Measurements from ENCODE around the gene GGA1. TPM values are rescaled to one million over a fixed set of nuclear protein-coding genes. Genes with fewer than 3 reads are reported as not detected.

GGA1 gene
- total RNA-seq, 1 experiment from 2014 or later = 99.2 TPM

- H3K79me2 ChIP-seq (ENCODE audit: low read depth) = no peaks in the 10 kb centered on the region
- ChIA-PET POLR2A (ENCODE audit: unreplicated experiment) (interaction anchor here (0.7 to 0.9 kb wide), 2 partner anchors 34 to 40 kb away, joined by 3 to 16 read pairs; no protein-coding TSS in a partner anchor), CTCF (interaction anchor here (1.5 kb wide), 1 partner anchor 11 kb away, joined by 3 read pairs; no protein-coding TSS in a partner anchor)
- no peaks in the 10 kb centered on the region for H4K20me1 ChIP-seq (ENCODE audit: insufficient read depth)
- peaks cover 15% of the 10 kb centered on the region for H3K4me1 ChIP-seq (replicated peaks; ENCODE audit: insufficient read depth)
- H3K36me3 ChIP-seq (ENCODE audit: low read depth) = no peaks in the 10 kb centered on the region
- peak; percentile 69 to 70 for DNase-seq
- peaks cover 23% of the 10 kb centered on the region for H3F3A ChIP-seq (ENCODE audit: insufficient read depth, low read depth)
- peak overlapping the region; percentile 3; the same call in 1 of the 2 replicates for H2AFZ ChIP-seq
- no peaks in the 10 kb centered on the region for H3K27me3 ChIP-seq (ENCODE audit: insufficient read depth, low read depth)
- H3K27ac ChIP-seq = peak overlapping the region; percentile 52
- peak overlapping the region; percentile 44 for H3K4me2 ChIP-seq
- no peaks in the 10 kb centered on the region for H3K9me3 ChIP-seq (ENCODE audit: insufficient read depth, low read depth)
- TF ChIP-seq EZH2 (IDR thresholded peaks at IDR 0.05; ENCODE audit: low read depth) (no peak), CTCF (conservative IDR thresholded peaks at IDR 0.05) (no peak)
- H3K4me3 ChIP-seq = no peak overlapping the region; the same call in 1 of the 2 replicates
- intact Hi-C loops (cut with micrococcal nuclease; ENCODE audit: unreplicated experiment) = no loop called here
- no peaks in the 10 kb centered on the region for H3K9me2 ChIP-seq (ENCODE audit: insufficient read depth)
- no TSS peak for BruUV-seq (replicated peaks)
Measured at GRCh38 chr22:37581504-37581903, 27.1 kb upstream of the GGA1 start.

- no peak for DNase-seq
- H3K9me2 ChIP-seq (ENCODE audit: insufficient read depth) = no peaks in the 10 kb centered on the region
- ChIA-PET CTCF (interaction anchor here (0.6 to 1.5 kb wide), 2 partner anchors 10 to 265 kb away, joined by 3 to 6 read pairs; no protein-coding TSS in a partner anchor), POLR2A (ENCODE audit: unreplicated experiment) (interaction anchor here (0.6 kb wide), 1 partner anchor 13 kb away, joined by 3 read pairs; no protein-coding TSS in a partner anchor)
- H3K27ac ChIP-seq = no peak overlapping the region
- H3K4me2 ChIP-seq = peak overlapping the region; percentile 44; the same call in 1 of the 2 replicates
- no TSS peak for BruUV-seq (replicated peaks)
- no peak overlapping the region for H2AFZ ChIP-seq
- no peaks in the 10 kb centered on the region for H3K27me3 ChIP-seq (ENCODE audit: insufficient read depth, low read depth)
- intact Hi-C loops (cut with micrococcal nuclease; ENCODE audit: unreplicated experiment) = no loop called here
- H3K4me3 ChIP-seq = no peak overlapping the region
- no peaks in the 10 kb centered on the region for H3K79me2 ChIP-seq (ENCODE audit: low read depth)
- no peaks in the 10 kb centered on the region for H3K36me3 ChIP-seq (ENCODE audit: low read depth)
- no peak for TF ChIP-seq CTCF (conservative IDR thresholded peaks at IDR 0.05)
- TF ChIP-seq EZH2 (IDR thresholded peaks at IDR 0.05; ENCODE audit: low read depth) = no peak
- H4K20me1 ChIP-seq (ENCODE audit: insufficient read depth) = no peaks in the 10 kb centered on the region
- H3F3A ChIP-seq (ENCODE audit: insufficient read depth, low read depth) = peaks cover 21% of the 10 kb centered on the region
- H3K9me3 ChIP-seq (ENCODE audit: insufficient read depth, low read depth) = no peaks in the 10 kb centered on the region
- peaks cover 15% of the 10 kb centered on the region for H3K4me1 ChIP-seq (replicated peaks; ENCODE audit: insufficient read depth)
Measured at GRCh38 chr22:37582526-37582925, 26.1 kb upstream of the GGA1 start.

GRCh38 chr22:37588546-37589215, 20.0 kb upstream of the GGA1 start:
- H3K36me3 ChIP-seq (ENCODE audit: low read depth) = no peaks in the 10 kb centered on the region
- POLR2A ChIA-PET (ENCODE audit: unreplicated experiment) = no interaction called here
- CTCF ChIA-PET = no interaction called here

More at GRCh38 chr22:37588546-37589215, 20.0 kb upstream of the GGA1 start:
- Histone ChIP-seq H3K4me2 (no peak overlapping the region), H3K4me3 (no peak overlapping the region), H2AFZ (no peak overlapping the region), H3F3A (ENCODE audit: insufficient read depth, low read depth) (no peaks in the 10 kb centered on the region), H3K9me2 (ENCODE audit: insufficient read depth) (no peaks in the 10 kb centered on the region), H3K4me1 (replicated peaks; ENCODE audit: insufficient read depth) (peaks cover 5% of the 10 kb centered on the region; the same call in 1 of the 2 replicates), H3K27me3 (ENCODE audit: insufficient read depth, low read depth) (no peaks in the 10 kb centered on the region), H3K9me3 (ENCODE audit: insufficient read depth, low read depth) (no peaks in the 10 kb centered on the region), H3K79me2 (ENCODE audit: low read depth) (no peaks in the 10 kb centered on the region), H4K20me1 (ENCODE audit: insufficient read depth) (no peaks in the 10 kb centered on the region), H3K27ac (no peak overlapping the region)
- peak in 1 of 2 experiments; percentile 66 for DNase-seq
- BruUV-seq (replicated peaks) = no TSS peak
- intact Hi-C loops (cut with micrococcal nuclease; ENCODE audit: unreplicated experiment) = no loop called here
- TF ChIP-seq CTCF (conservative IDR thresholded peaks at IDR 0.05) = no peak

Data from PC-9 (cell line).